HG03280 (cell line): ENCODE data around the gene PRELID2.
"Not testable (repeated sequence)": the region's sequence is repeated elsewhere in the genome, so short reads cannot be mapped to it uniquely, and the experiment has no call there.

Experiments used
- ATAC-seq: cut with Tn5 transposase; IDR thresholded peaks from one replicate; pipeline ENCODE4 v1.9.1; 2021; ENCODE audit warnings: mild to moderate bottlenecking, moderate library complexity; ENCODE audit not compliant: unreplicated experiment

The PRELID2 gene

GRCh38 chr5:145834917-145835847 lies at the start of gene PRELID2:
Gene PRELID2, minus strand, starts transcription at chr5:145835342. Its CDS starts 91 bp downstream, at chr5:145835251.
- peak; percentile 71 for ATAC-seq

- ATAC-seq, result no peak
Observed at GRCh38 chr5:145874765-145875164, 39.6 kb upstream of the PRELID2 start.

DNA sequence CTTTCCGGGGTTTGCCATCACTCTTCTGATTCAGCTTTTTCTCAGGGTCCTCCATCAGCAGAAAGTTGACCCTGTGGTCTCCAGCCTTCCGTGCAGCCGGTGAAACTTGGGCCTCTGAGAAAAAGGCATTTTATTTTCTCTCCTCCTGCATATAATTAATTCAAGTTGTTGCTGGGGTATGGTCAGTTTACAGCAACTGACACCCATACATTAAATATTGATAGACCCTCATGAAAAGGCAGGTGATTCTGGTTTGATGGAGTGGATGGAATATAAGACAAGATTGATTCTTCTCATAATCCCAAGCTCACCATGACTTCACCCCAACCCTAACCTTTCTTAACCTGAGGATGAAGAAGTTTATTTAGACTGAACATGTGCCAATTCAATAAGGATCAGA lies 37.8 kb upstream of the PRELID2 start, which contains the start of gene GRXCR2:
GRXCR2 (minus strand) TSS at position 101 of the 400 bp plus-strand sequence; CDS start at position 55, 46 bp downstream.
- no peak for ATAC-seq

DNA sequence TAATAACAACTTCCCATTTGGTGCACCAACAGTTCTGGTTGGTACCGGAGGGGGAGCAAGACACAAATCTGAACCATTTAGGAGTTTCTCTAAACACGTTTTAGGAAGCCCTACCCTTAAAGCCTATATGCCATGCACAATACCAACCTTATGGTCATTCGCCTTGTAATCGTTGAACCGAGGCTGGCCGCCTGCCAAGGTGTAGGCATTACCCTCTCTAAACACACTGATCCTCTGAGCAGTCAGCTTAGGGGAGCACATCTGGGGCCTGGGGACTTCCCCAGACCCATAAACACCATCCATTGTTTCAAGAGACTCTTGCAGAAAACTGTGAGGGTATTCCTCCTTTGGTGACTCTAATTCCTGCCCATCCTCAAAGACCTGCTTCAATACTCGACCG lies 37.3 kb upstream of the PRELID2 start:
- ATAC-seq, result no peak

DNA sequence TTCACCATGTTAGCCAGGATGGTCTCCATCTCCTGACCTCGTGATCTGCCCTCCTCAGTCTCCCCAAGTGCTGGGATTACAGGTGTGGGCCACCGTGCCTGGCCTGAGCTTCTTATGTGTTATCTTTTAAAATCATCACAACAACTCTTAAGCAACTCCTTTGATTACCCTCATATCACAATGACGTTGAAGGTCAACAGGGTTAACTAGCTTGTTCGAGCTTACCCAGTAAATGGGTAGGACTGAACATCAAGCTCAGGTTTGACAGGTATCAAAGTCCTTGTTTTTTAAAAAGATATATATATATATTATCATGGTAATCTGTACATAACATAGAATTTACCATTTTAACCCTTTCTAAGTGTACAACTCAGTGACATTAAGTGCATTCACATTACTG lies 34.6 kb upstream of the PRELID2 start:
- no peak for ATAC-seq

DNA sequence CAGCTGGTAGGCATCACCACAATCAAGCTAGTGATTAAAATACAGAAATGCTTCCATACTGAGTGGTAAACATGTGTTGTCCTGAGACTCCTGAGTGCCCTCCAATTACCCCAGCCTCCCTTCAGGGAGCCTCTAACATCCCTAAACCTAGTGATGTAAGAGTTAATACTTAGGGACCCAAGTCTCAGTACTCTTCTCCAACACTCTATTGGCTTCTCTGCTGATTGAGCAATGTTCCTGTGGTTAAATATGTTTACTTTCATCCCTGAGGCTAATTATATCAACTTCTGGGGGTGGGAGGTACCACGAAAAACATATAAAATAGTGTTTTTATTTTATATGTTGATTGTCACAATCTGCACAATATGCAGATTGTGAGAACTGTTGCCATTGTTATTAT lies 32.7 kb upstream of the PRELID2 start:
- no peak for ATAC-seq

DNA sequence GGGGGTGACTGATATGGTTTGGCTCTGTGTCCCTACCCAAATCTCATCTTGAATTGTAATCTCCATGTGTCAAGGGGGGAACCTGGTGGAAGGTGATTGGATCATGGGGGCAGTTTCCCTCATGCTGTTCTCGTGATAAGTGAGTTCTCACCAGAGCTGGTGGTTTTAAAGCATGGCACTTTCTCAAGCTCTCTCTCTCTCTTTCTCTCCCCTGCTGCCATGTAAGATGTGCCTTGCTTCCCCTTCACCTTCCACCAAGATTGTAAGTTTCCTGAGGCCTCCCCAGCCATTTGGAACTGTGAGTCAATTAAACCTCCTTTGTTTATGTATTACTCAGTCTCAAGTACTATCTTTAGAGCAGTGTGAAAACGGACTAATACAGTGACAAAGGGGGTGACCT lies 29.3 kb upstream of the PRELID2 start:
- ATAC-seq, result not testable (repeated sequence)

DNA sequence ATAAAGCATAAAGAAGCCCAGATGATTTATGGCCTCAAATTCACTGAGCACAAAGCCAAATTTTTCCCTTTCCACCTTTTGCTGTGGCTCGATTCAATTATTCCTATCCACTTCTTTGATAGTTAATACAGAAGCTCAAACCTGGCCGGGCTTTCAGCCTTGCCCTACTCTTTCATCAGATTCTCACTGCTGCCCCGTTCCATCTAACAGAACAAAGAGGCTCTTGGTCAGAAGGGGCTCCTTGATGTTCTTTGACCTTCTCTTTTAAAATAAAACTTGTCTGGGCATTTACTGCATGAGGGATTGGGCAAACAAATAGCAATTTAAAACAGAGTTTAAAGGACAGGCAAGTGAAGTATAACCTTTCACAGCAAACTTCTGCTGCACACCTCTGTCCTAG lies 27.9 kb upstream of the PRELID2 start:
- no peak for ATAC-seq

GRCh38 chr5:145859897-145860296 lies 24.8 kb upstream of the PRELID2 start:
- no peak for ATAC-seq

DNA sequence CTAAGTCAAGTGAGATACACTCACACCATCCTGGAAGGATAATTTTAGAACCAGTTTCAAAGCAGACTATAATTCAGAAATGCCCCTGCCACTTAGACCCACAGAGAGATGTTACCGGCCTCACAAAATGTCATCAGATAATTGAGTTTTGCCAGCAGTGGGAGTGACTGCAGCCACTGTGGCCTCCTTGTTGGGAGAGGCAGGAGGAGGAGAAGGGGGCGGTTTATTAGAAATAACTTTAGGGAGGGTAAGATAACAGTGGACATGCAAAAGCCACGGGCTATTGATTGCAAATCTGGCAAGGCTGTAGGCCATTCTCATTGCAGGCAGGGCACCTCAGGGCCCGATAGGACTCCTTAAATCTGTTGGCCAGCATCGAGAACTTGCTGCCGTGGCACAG lies 24.3 kb upstream of the PRELID2 start:
- ATAC-seq, result no peak

DNA sequence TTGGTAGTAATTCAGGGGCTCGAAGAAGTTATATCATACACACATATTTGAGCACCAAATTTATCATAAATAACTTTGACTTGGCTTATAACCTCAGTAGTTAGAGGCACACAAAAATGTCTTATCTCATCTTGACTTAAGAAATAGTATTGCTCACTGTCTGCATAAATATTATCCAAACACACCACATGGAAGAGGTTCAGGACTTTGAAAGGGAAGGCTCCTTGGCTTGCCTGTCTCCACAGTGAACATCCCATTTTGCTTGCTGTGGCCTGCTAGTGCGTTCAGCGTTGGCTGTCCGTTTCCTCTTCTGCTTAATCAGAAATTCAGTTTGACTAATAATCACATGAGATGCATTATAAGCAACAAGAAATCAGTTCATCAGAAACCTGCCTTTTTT lies 23.8 kb upstream of the PRELID2 start:
- no peak for ATAC-seq

DNA sequence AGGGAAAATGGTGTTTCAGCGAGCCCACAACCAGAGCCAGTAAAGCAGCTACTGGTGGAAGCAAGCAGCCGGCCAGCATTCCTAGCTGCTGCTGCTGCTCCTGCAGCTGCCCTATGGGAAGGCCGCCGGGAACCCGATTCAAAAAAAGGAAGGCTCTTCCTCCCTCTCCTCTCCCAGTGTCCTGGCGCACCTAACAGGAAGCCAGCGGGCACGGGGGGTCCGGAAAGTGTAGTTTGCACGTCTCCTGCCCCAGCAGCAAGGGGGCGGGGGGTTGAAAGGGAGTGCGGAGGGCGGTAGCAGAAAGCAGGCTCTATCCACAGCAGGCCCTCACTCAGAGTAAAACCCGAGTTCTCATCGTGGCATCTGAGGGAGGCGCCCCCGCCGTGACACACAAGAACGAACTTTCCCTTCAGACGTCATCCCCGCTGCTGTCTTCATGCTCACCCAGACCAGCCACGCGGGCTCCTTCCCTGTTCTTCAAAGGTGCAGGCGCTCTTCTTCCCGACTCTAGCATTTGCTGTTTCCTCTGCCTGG lies 21.2 kb upstream of the PRELID2 start:
- no peak for ATAC-seq

DNA sequence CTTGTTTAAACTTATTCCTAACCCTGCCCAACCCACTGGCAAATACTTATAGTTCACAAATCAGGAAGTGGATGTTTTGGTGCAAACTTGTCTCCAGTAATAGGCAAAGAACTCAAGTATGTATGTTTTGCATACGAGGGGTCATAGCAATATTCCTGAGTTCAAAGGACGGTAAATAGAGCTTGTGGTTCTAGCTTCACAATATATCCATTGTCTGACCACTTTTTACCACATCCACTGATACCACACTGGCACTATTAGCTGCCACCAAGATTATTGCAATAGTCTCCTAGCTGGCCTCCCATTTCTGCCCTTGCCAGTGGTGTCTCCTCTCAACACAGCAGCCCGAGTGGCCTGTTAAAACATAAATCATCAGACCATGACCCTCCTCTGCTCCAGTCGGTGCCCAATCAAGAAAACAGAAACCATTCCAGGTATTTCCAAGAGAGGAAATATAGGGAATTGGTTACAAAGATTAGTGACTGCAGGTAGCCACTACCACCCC lies 20.7 kb upstream of the PRELID2 start:
- ATAC-seq, result no peak

DNA sequence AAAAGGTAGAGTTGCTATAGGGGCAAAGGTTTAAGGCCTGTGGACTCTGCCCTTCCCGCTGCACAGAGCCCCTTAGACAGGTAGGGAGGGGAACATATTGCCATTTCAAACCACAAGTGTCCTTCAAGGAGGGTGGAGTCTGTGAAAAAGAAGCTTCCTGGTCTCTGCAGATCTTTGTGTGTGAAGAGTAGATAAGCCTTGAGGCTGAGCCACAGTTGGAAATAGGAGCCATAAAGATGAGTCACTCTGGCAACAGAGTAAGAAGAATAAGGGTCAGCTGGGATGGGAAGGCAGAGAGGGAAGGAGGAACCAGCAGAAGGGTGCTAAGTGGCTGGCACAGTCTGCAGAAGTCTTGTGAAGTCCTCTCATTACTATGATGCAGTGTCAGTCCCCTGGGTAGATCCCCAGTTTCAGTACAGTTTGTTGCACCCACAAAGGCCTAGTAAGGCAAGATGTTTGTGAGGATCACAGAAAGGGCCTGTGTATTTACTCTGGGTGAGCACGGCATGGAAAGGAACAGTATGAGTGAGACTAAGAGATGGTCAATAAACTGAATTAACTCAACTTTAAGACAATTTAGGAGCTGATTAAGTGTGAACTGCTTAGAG lies 19.6 kb upstream of the PRELID2 start:
- ATAC-seq, result no peak

DNA sequence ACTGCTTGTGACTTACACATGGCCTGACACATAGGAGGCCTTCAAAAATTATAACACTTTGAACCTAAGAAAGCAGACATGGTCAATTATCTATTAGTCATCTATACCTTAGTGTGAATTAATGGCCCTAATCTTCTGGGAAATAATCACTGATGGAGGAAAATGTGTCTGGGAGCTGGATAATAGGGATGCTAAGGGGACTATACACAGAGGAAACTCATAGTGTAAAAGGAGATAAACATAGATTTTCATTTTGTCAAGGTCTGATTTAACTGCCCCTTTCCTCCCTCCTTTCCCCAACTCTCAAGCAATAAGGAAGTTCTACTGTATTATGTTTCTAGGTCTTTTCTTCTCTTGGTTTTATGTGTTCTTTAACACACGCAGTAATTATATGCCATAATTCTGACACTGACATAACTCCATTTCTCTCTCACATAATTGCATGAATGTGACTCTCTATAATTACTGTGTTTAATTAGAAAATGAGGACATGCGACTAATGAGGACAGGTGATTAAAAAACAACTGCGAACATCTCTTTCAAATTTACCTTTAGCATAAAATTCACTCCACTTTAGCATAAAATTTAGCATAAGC lies 18.7 kb upstream of the PRELID2 start:
- ATAC-seq, result no peak

DNA sequence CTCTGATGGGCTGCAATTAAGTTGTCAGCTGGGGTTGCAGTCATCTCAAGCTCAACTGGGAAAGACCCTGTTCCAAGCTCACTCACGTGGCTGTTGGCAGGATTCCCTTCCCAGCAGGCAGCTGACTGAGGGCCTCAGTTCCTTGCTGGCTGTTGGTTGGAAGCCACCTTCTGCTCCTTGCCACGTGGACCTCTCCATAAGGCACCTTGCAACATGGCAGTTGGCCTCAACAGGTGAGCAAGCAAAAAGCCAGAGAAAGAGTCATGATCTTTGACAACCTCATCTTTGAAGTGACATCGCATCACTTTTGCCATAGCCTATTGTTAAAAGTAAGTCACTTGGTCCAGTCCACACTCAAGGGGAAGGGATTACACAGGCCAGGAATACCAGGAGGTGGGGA lies 17.8 kb upstream of the PRELID2 start:
- ATAC-seq, result no peak

- no peak for ATAC-seq
Observed at GRCh38 chr5:145848854-145849253, 13.7 kb upstream of the PRELID2 start.

DNA sequence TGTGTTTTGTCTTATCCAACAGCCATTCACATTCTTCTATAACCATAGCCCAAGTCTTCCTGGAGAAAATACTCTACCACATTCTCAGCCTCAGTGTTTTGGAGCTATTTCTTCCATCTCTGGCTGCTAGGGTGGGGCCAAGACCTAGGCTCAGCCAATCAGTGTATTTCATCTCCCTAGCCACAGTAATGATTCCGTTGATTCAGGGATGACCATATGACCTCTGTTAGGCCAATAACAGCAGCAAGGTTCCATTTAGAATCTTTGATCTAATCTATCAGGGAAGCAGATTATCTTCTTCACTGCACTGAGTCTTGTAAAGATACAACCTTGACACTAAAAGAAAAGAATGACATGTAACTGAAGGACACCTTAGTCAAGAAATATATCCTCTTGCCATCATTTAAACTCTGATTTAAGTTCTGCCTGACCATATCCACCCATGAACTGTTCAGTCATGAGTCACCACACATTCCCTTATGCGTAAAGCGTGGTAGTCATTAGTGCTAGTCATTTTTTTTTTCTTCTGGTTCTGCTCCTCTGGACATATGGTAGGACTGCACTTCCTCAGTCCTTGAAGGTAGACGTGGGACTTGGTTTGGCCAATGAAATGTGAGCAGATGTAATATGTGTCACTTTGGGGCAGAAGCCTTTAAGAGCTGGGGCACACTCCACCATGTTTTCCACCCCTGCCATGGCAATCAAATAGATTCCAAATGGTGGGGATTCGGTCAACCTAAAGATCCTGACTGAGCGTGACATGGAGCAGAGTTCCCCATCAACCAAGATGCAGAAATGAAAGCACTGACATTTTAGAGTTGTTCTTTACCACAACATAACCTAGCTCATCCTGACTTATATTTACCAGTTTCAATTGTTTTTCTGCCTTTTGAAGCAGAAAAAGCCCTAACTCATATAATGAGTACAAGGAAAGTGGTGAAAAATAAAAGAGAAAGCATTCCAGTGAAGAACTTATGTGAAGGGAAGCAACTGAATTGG lies 12.7 kb upstream of the PRELID2 start:
- no peak for ATAC-seq

DNA sequence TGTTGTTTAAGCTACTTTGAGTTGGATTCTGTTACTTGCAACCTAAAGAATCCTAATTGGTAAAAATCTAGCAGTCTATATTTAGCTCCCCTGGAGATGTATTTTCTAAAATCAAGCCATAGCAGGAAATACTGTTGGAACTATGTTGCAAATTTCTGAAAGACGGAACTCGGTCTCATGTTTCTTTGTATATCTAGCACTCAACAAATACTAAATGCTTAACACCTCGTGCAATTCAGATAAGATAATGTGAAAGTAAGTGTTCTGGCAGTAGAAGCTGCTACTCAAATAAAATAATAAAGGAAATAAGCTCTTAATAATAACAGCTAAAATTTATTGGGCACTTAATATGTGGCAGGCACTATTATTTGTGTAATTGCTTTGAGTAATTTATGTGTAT lies 10.9 kb upstream of the PRELID2 start:
- no peak for ATAC-seq

DNA sequence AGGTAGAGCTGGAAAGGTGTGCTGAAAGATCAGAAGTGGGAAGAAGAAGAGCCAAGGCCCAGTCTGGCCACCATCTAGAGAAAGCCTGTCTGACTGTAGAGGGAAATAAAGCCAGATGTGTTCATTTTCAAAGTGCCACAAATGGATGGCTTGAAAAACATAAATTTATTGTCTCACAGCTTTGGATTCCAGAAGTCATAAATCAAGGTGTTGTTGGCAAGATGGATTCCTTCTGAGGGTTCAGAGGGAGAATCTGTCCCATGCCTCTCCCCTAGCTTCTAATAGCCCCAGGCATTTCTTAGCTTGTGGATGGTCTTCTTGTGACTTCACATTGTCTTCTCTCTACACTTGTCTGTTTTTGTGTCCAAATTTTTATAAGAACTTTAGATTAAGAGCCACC lies 6.2 kb upstream of the PRELID2 start:
- ATAC-seq, result no peak
